ENCODE results near the gene ZMYM2. TPM values are rescaled to one million over a fixed set of nuclear protein-coding genes. Genes with fewer than 3 reads are reported as not detected.

The ZMYM2 gene
- total RNA-seq, 1 donor from 2014 or later: 68.8 TPM

- DNase-seq: no peak
These were observed 150.5 kb downstream of the ZMYM2 start for GRCh38 chr13:20109037-20109436.

DNA sequence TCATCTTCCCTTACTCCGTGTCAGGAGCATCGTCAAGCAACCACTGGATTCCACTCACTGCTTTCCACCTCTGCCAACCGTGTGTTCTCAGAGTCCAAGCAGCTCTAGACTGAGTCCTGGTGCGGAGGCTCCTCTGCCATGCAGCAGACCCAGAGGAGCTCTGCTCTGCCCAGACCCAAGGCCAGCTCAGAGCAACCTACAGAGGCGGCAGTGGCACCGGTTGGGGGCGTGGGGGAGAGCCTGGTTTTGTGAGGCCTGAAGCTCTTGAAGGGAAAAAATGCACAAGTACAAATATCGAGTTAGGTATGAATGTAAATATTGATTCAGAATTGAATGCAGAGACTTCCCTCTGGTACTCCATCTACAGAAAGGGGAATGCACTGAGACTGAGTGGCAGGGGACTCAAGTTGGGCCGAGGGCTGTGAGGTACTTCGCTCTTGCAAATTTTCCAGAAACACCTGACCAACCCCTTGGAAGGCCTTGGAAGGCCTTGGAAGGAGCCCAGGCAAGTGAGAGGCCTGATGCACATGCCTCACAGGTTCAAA is 155.6 kb downstream of the ZMYM2 start:
- no peak for DNase-seq

DNA sequence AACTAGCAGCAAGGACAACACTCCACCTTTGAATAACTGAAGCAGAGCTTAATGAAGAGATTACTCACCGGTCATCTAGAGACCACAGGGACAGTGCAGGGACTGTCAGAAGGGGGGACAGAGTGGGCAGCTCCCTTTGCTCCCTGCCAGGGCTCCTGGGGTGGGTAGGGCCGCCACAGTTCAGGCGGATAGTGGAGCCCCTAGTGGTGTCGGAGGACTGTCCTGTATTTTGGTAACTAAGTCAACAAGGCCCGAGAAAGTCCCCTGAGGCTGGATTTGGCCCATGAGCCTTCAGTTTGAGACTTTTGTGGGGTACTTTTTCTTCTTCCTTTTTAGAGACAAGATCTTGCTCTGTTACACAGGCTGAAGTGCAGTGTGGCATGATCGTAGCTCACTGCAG is 157.7 kb downstream of the ZMYM2 start:
- no peak for DNase-seq

DNA sequence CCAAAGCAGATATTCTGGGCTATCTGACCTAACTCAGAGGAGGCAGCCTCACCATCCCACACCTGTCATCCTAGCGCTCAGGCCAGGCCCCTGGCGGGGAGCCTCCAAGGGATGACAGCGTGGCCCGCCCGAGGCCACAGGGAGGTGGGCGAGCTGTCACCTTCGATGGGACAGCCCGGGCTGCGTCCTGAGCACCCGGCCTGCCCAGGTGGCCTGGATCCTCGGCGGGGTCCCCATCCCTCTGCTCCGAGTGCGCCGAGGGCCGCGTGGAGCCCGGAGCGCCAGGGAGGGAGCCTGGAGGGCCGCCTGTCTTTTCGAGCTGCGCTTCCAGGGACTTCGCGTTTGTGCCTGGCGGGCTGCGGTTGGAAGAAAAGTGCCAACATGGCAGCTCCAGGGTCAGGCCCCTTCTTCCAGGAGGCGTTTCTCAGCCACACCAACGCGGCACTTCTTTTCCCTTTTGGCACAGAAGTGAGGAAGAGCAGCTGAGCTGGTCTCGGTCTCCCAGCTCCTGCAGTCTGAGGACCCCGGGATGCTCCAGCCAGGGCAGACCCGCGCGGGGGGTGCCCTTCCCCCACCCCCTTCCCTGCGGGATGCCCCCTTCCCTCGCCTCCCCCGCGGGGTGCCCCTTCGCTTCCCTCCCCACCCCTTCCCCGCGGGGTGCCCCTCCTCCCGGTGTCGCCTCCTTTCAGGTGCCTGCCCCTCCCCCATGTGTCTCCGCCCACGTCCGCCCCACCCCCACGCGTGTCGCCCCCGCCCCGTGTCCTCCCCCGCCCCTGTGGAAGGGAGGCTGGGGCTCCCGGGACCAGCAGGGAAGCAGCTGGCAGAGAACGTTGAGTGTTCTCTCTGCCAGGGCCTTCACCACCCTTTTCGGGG is 160.0 kb downstream of the ZMYM2 start:
- peak; percentile 42 for DNase-seq

GRCh38 chr13:20119960-20120359 is 161.4 kb downstream of the ZMYM2 start:
- no peak for DNase-seq

DNA sequence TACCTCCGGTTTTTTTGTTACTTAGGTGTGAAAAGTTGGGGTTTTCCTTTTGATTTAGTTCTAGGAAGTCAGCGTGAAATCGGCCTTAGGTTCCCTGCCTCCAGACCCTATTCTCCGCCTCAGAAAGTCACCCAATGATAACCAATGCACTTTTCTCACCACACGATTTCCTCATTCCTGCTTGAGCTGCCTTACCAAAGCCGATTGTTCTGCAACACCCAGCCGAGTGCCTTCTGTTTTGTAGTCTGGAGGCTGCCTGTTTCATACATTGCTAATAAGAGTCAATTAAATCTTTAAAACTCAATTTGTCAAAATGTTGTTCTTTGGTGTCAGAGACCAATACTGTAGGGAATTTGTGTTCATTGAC is 162.6 kb downstream of the ZMYM2 start:
- no peak for DNase-seq

DNA sequence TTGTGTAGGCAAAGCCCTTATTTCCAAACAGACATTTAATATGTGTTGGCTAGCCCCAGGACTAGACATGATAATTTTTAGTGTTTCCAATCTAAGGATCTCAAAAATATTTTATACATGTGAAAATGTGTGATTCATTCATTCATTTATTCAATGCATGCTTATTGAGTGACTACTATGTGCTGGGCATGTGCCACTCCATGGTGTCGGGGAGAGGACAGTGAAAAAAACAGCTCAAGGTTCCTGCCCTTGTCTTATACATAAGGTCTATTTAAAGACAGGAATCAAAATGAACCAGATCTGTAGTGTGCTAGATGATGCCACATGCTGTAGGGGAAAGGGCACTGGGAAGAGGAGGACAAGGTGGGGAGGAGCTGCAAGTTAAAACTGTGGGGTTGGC is 165.8 kb downstream of the ZMYM2 start:
- DNase-seq: no peak

GRCh38 chr13:20125129-20125782 is 166.7 kb downstream of the ZMYM2 start:
- DNase-seq: peak; percentile 40

GRCh38 chr13:20125783-20126165 is 167.2 kb downstream of the ZMYM2 start:
- no peak for DNase-seq

DNA sequence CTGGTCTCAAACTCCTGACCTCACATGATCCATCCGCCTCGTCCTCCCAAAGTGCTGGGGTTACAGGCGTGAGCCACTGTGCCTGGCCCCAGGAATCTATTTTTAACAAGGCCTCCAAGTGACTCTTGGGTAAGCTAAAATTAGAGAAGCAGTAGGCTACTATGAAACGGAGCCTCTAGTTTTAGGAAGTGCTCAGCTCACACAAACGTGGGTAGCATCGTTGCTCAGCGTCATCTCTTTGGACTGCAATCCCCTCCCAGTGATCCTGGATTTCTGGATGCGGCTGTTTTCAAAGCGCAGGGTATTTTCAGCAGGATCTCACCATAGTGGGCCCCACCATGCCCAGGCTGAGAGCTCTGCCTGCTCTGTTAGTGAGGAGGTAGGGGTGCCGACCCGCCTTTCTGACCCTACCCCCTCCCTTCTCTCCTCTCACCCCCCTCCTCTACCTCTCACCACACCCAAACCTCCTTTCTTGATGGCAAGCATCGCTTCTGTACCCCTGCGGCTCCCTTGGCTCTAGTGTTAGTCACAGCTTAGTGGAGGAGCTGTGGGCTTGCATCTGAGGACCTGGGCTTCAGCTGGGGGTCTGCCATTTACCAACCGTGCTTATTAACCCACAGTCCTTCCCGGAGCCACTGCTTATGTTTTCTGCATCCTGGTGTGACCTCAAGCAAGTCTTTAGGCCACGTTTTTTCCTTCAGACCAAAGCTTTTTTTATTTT is 168.2 kb downstream of the ZMYM2 start:
- DNase-seq: no peak

- DNase-seq: no peak
These were observed 168.7 kb downstream of the ZMYM2 start for GRCh38 chr13:20127262-20127561.

DNA sequence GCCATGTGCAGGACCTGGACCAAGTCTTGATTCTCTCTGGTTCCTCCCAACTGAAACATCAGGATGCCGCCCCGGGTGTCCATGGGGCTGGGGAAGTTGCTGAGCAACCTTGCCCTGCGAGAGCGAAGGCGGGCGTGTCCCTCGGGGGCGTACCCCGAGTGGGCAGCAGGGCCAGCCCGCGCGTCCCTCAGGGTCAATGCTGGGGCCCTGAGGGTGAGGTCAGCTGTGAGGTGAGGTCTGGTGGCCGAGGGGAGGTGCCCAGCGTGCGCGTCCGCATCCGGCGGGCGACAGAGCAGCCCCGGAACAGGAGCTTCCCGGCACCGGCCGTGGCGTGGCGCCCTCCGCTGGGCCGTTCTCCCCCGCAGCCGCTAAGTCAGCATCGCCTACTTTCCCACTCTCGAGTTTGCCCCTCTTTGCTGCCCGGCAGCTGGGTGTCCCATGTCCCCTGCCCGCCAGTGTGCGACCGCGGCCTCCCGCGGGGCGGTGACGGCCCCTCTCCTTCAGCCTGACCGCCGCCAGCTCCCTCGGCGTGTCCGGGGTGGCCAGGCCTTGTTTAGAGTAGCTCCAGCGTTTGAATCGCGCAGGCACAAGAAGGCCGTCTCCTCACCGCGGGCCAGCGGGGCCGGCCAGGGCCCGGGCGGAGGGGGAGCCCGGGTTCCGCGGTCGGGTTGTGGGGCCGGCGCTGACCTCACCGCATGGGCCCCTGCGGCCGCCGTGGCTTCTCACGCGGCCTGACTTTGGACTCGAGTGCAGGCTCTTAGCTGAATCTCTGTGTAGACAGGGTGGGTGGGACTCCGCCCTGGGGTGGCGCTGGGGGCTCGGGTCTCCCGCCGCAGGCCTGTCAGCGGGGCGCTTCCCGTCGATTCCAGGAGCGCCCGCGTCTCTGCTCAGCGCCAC is 169.3 kb downstream of the ZMYM2 start:
- peak; percentile 48 for DNase-seq

DNA sequence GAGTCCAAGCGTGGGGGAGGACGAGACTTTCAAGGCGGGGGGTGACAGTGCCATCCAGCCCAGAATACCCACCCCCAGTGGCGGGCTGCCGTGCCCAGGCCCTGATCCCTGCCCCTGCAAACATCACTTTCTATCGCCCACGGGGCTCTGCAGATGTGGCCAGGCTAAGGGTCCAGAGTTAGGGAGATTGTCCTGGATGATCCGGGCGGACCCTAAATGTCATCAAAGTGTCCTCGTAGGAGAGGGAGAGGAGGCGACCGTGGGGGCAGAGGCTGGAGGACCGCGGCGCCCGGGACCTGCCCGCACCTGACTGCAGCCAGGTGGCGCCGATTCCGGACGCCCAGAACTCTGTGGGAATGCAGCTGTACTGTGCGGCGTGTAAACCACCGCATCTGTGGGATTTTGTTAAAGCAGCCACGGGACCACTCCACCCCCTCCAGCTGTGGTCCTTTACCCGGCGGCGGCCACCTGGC is 170.0 kb downstream of the ZMYM2 start:
- DNase-seq: no peak

GRCh38 chr13:20129076-20129475 is 170.5 kb downstream of the ZMYM2 start:
- DNase-seq: no peak

DNA sequence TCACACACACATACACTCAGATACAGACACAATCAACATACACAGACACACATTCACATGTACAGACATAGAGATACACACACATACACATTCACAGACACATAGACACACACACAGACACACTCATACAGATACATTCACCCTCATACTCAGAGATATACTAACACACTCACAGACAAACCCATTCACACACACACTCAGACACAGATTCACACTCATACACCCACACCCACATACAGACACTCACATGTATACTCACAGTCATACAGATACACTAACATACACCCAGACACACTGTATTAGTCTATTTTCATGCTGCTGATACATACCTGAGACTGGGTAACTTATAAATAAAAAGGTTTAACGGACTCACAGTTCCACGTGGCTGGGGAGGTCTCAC is 171.5 kb downstream of the ZMYM2 start:
- no peak for DNase-seq

DNA sequence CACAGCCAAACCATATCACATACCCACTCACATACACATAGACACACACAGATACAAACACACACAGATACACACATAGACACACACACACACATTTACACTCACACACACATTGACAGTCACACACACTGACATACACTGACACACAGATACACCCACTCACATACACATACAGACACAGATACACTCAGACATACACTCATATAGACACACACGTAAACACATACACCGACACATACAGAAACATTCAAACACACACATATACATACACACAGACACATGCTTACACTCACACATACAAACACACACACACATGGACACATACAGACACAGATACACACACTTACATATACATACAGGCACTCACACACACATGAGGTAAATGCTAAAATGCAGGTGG is 172.1 kb downstream of the ZMYM2 start:
- DNase-seq: no peak

DNA sequence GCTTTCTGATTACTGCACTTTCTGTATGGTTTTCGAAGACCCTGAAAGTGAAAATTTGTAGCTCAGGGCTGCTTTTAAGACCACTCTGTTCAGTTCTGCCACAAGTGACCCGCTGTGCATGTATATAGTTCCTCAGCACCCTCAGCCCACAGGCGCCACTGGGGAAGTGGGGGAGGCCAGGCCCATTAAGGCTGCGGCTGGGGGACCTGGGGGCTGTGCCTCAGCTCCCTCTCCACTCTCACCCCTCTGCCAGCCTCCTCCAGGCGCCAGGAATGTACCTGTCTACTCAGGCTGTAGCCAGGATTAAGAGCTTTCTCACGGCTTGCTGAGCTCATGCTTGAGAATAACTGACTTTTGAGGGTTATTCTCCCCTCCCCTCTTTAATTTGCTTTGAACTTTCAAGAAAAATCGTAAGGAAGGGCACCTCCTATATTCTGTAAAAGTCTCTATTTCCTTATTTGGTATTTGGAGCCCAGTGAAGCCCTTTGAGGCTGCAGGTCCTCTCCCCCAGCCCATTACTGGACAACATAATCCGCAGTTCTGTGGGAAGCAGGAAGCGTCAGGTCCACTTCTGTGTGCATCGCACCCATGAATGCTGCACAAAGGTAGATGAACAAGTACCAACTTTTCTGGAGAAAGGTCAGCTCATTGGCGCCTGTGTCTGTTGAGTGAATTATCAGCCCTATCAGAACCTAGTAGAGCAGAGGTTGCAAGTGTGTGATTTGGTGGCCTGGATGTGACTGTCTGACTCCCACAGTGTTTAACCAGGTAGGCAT is 172.7 kb downstream of the ZMYM2 start:
- no peak for DNase-seq

GRCh38 chr13:20132052-20132634 is 173.6 kb downstream of the ZMYM2 start:
- DNase-seq: no peak

GRCh38 chr13:20134732-20135131 is 176.2 kb downstream of the ZMYM2 start:
- DNase-seq: no peak

DNA sequence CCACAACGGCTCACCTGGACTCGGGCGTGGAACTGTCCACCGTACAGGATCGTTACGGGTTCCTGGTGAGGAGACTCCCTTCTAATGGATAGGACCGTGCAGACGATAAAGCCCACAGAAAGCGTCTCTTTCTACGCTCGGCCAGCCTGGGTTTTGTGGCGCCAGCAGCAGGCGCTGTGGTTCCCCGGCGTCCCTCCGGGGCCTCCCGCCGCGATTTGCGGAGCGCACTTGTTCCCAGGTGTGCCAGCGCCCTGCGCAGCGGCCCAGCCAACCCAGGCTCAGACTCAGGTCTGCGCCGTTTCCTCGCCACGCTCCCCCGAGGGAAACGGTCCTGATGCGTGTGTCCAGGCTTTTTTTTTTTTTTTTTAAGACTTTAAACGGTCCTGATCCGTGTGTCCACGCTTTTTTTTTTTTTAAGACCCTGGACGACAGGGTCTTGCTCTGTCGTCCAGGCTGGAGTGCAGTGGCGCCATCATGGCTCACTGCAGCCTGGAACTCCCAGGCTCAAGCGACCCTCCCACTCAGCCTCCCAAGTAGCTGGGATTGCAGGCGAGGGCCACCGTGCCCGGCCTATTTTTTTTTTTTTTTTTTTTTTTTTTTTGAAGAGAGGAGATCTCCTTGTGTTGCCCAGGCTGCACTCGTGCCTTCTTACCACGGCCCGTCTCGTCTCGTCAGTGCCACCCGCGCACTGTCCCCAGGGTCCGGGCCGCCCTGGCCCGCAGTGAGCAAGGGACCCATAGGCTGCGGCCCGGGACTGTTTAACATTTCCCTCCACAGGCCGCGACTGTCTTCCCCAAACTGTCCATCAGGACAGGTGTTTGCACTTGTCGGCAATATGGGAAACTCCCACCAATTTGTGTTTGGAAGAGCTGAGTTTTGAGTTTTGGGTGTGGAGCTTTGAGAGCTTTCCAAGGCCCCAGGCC is 178.5 kb downstream of the ZMYM2 start:
- peak; percentile 43 for DNase-seq

All from dermis blood vessel endothelial cell (primary cell).